Stimulated activated CD8-positive, alpha-beta memory T cell treated with anti-CD3 and anti-CD28 coated beads, Interleukin-12 subunit alpha, Interleukin-12 subunit beta, amount 100 ng/mL, for 24 hours (primary cell): Measurements from ENCODE around the gene GPD1L.
"Not testable (repeated sequence)": the region's sequence is repeated elsewhere in the genome, so short reads cannot be mapped to it uniquely, and the experiment has no call there.

ENCODE experiments used
- DNase-seq: peaks from one replicate; pipeline ENCODE4 v3.0.0-alpha.2; 2020; ENCODE audit errors: extremely low read depth

Gene GPD1L

GRCh38 chr3:32180141-32180784 is 73.8 kb downstream of the GPD1L start:
- no peak for DNase-seq

GRCh38 chr3:32181365-32181764 is 74.9 kb downstream of the GPD1L start:
- DNase-seq: no peak

DNA sequence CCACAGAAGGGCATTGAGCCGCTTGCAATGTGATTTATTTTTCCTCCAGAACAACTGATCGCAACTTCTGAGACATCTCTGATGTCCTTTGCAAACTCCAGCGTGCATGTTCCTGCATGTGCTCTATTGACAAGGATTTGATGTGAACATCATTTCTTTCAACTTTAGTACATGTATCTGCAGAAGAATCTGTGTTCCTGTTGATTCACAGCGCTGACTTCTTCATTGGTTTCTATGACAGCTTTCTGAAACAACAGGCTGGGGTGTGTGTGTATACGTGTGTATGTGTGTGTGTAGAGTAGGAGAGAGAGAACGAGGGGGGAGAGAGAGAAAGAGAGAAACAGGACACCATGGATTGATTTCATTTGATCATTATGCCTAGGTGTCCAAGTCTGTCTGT is 75.4 kb downstream of the GPD1L start:
- no peak for DNase-seq

DNA sequence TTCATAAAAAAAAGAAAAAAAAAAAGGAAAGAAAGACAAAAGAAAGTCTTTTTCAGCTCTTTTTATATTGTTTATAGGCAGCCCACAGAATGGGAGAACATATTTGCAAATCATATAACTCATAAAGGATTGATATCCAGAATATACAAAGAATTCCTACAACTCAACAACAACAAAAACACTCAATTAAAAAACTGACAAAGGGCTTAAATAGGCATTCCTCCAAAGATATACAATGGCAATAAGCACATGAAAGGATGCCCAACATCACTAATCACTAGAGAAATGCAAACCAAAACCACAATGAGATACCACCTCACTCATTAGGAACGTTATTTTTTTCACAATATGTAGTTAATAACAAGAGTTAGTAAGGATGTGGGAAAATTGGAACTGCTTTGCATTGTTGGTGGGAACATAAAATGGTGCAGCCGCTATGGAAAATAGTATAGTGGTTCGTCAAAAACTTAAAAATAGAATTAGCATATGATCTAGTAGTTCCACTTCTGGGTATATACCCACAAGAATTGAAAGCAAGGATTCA is 77.8 kb downstream of the GPD1L start:
- no peak for DNase-seq

- DNase-seq: no peak
Measured at GRCh38 chr3:32186097-32186496, 79.7 kb downstream of the GPD1L start.

GRCh38 chr3:32186876-32187275 is 80.5 kb downstream of the GPD1L start:
- no peak for DNase-seq

DNA sequence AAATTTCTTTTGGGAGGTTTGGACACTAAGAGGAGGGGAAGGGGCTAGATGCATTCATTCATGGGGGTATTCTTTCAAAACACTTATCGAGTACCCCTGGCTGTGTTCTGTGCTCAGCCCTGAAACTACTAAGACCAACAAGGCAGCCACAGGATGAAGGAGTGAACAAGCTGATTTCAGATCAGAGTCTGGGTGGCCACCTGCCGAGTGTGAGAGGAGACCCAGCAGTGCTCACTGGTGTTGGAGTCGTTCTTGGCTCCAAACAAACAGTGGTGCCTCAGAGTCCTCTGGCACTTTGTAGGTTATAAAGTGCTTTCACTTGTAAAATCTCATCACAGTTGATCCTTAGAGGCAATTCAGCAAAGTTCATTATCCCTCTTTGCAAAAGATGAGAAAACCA is 83.3 kb downstream of the GPD1L start:
- DNase-seq: no peak

- not testable (repeated sequence) for DNase-seq
Measured at GRCh38 chr3:32190556-32190955, 84.1 kb downstream of the GPD1L start.

DNA sequence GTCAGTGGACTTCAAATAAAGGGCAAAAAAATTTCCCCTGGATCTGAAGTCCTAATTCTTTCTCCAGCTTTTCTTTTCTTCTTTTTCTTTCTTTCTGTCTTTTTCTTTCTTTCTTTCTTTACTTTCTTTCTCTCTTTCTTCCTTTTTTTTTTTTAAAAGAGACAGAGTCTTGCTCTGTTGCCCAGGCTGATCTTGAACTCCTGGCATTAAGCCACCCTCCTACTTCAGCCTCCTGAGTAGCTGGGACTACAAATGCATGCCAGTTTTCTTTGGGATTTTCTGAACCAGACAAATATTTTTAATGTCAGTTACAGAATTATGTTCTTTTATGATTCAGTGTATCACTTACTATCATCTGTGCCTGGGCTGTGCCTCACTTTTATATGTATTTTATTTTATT is 86.7 kb downstream of the GPD1L start:
- DNase-seq: no peak

GRCh38 chr3:32194653-32195052 is 88.2 kb downstream of the GPD1L start:
- DNase-seq: no peak

DNA sequence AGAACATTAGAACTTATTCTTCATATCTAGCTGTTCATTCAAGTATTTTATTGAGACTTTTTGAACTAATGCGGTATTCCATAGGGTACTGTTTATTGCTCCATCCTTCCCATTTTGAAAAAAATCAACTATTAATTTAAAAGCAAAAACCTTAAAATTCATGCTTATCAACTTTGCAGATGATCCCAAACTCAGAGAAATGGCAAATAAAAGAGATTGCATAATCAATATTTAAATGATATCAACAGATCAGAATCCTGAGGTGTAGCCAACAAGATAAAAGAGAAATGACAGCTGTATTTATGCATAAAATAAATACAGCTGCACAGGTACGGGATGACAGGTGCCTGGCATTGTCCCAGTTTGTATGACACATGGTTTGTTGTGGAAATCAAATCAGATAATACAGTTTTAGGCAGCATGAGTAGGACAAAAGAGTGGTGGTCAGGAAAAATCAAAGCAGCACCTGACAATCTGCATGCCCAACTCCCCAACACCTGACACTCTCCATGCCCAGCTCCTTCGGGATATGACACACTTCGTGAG is 89.6 kb downstream of the GPD1L start:
- no peak for DNase-seq

DNA sequence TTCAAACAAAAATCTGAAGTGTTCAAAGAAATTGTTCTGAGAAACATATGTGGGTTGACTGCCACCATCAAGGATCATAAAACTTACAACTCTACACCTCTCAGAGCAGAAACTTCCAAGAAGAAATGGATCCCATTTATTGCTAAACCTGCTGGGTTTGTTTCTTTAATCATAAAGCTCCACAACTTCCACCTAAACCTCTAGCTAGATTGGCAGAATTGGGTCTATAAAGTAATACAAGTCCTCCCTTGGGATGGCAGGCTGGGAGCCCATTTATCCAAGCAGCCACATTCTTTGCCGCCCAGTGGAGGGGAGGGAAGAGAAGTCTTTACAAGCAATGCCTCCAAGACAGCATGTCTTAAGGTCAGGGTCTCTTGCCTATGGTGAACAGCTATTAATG is 91.6 kb downstream of the GPD1L start:
- no peak for DNase-seq

- no peak for DNase-seq
Measured at GRCh38 chr3:32198714-32199113, 92.3 kb downstream of the GPD1L start.

- DNase-seq: no peak
Measured at GRCh38 chr3:32200490-32200889, 94.1 kb downstream of the GPD1L start.

- DNase-seq: no peak
Measured at GRCh38 chr3:32200992-32201758, 94.8 kb downstream of the GPD1L start.

DNA sequence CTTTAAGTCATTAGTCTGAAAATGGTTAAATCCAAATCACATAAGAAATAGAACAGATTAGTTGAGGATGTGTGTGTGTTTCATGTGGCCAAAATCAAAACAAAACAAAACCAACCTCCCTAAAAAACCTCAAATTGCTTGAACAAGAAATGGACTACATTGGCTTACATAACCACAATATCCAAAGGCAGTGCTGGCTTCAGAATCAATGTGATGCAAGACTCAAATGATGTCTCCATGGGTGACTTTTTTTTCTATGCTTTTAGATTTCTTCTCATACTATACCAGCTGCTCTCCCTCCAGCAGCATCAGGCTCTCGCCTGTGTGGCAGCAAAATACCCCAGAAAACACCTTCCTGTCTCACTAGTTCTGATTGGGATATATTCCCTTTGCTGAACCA is 96.1 kb downstream of the GPD1L start:
- DNase-seq: no peak

DNA sequence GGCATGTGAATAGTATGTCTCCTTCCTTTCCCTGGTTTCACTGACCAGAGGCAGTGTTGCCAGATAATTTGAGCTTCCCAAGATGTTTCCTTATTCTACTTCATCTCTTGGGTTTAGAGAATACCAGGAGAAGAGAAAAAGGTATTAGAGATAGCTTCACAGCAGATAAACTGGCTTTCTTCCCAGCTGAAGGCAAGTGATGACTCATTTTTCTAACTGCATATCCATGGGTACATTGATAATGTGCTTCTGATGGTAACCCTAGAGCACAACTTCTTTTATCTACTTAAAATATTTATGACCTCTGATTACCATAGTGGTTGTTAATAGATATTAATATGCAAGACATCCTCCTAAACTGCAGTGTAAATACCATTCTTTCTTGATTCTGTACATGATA is 97.4 kb downstream of the GPD1L start:
- no peak for DNase-seq

DNA sequence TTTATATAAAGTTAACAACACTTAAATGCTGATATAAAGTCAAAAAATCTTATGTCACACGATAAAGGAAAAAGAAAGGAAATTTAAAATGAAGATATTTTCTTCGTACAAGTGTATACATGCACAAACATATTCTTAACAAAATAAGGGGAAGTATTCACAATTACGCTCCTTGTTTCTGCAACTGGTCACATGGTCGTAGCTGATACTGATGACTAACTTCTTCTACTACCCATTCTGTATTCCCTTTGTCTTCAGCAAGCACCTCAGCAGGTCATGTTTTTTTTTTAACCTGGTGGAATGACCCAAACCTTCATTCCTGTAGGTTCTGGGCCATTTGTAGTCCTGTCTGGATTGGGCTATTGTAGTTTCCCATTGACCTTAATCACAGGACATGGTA is 102.0 kb downstream of the GPD1L start:
- DNase-seq: no peak

DNA sequence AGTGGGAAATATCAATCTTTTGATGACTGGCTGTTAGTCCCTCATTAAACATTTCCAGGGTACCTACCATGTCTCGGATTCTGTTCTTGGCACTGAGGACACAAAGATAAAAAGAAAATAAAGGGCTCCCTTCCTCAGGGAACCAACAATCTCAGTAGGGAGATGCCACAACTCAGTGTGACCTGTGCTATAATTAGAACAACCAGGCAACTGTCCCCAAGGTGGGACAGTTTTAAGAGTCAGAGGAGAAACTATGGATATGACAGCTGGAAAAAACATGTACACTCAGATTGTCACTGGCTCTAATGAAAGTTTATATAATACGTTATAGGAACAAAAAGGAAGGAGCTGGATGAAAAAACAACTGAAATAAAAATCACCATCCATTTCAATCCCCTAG is 108.8 kb downstream of the GPD1L start:
- DNase-seq: no peak

DNA sequence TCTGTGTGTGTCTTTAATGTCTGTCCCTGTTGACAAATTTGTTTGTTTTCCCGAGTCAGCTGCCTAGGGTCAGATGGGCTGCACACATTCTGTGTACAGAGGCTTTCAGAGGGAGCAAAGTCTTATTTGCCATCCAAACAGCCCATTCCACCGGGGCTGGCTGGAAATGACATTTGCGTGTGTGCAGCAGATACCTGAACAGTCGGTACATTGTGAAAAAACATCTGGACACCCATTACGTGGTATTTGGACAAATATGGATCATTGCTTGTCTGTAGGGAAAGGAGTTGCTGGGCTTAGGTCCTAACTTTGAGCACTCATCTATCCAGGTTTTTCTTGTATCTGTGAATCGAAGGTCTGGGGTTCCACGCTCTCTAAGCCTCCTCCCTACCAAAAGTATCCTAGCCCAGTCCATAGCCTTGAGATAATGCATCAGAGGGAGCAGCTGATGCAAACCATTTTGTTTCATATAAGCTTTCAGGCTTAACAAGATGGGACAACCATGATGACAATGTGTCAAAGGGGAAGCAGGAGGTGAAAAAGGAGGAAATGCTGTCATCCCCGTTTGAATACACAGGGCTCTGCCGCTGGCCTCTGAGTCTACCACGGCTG is 109.9 kb downstream of the GPD1L start:
- no peak for DNase-seq

- no peak for DNase-seq
Measured at GRCh38 chr3:32217339-32217738, 110.9 kb downstream of the GPD1L start.
